ENCODE data around the gene OPTN.
"Not testable (repeated sequence)": the region's sequence is repeated elsewhere in the genome, so short reads cannot be mapped to it uniquely, and the experiment has no call there.

DNA sequence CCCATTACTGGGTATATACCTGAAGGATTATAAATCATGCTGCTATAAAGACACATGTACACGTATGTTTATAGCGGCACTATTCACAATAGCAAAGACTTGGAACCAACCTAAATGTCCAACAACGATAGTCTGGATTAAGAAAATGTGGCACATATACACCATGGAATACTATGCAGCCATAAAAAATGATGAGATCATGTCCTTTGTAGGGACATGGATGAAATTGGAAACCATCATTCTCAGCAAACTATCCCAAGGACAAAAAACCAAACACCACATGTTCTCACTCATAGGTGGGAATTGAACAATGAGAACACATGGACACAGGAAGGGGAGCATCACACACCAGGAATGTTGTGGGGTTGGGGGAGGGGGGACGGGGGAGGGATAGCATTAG lies 55.9 kb downstream of the OPTN start:
- not testable (repeated sequence) for TF ChIP-seq ZNF274 (IDR thresholded peaks at IDR 0.05; ENCODE audit: borderline replicate concordance, extremely low read depth, low read length); POLR2A (IDR thresholded peaks at IDR 0.05; ENCODE audit: control extremely low read depth in 1 of 2, low read depth in 2 of 2, low read length in 2 of 2); CREB1 (IDR thresholded peaks at IDR 0.05); SP2 (IDR thresholded peaks at IDR 0.05; ENCODE audit: low read length); RAD21 (IDR thresholded peaks at IDR 0.05 in 1 of 2, conservative IDR thresholded peaks at IDR 0.05 in 1 of 2; ENCODE audit: low read depth in 2 of 2, low read length in 2 of 2)
- TF ChIP-seq, protein P1, sequence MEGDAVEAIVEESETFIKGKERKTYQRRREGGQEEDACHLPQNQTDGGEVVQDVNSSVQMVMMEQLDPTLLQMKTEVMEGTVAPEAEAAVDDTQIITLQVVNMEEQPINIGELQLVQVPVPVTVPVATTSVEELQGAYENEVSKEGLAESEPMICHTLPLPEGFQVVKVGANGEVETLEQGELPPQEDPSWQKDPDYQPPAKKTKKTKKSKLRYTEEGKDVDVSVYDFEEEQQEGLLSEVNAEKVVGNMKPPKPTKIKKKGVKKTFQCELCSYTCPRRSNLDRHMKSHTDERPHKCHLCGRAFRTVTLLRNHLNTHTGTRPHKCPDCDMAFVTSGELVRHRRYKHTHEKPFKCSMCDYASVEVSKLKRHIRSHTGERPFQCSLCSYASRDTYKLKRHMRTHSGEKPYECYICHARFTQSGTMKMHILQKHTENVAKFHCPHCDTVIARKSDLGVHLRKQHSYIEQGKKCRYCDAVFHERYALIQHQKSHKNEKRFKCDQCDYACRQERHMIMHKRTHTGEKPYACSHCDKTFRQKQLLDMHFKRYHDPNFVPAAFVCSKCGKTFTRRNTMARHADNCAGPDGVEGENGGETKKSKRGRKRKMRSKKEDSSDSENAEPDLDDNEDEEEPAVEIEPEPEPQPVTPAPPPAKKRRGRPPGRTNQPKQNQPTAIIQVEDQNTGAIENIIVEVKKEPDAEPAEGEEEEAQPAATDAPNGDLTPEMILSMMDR (IDR thresholded peaks at IDR 0.05; ENCODE audit: control extremely low read depth in 1 of 3, insufficient read depth in 1 of 3, low read depth in 1 of 3, low read length in 3 of 3): not testable (repeated sequence)
- TF ChIP-seq, protein P2, sequence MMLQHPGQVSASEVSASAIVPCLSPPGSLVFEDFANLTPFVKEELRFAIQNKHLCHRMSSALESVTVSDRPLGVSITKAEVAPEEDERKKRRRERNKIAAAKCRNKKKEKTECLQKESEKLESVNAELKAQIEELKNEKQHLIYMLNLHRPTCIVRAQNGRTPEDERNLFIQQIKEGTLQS (IDR thresholded peaks at IDR 0.05; ENCODE audit: insufficient read depth, low read depth, low read length): not testable (repeated sequence)

Measured in H1 (cell line).